WTC11 (cell line): ENCODE results near the gene HCFC1. TPM values are rescaled to one million over a fixed set of nuclear protein-coding genes. Genes with fewer than 3 reads are reported as not detected.

Experiments
- ATAC-seq: fragments of 200-7000 bp; cut with Tn5 transposase; 2 replicates; pipeline ENCODE4 v1.10.0; 2021; ENCODE audit warnings: mild to moderate bottlenecking, moderate library complexity
- CTCF ChIA-PET: fragments of 300-600 bp; sonication (Branson Sonifier 250); formaldehyde crosslinking; loops from one replicate; lab custom pipeline; 2021; ENCODE audit warnings: antibody characterized with exemption; lab: Charles Lee
- POLR2A ChIA-PET: fragments of 350-600 bp; sonication (Branson Sonifier 250); formaldehyde crosslinking; loops from one replicate; lab custom pipeline; 2021; ENCODE audit warnings: antibody characterized with exemption; lab: Charles Lee
- DNase-seq: peaks from one replicate; pipeline ENCODE4 v3.0.0; 2021; ENCODE audit warnings: low spot score
- H3K27ac Mint-ChIP-seq: 2 replicates; pipeline ENCODE4 v1.8.0; 2021; ENCODE audit warnings: mixed read lengths
- H3K27me3 Mint-ChIP-seq: 2 replicates; pipeline ENCODE4 v1.8.0; 2021; ENCODE audit warnings: low read depth, mild to moderate bottlenecking, moderate library complexity, mixed read lengths
- H3K36me3 Mint-ChIP-seq: 2 replicates; pipeline ENCODE4 v1.8.0; 2021; ENCODE audit warnings: mixed read lengths
- H3K4me1 Mint-ChIP-seq: 2 replicates; pipeline ENCODE4 v1.8.0; 2022; ENCODE audit warnings: mixed read lengths
- H3K4me3 Mint-ChIP-seq: 2 replicates; pipeline ENCODE4 v1.8.0; 2021; ENCODE audit warnings: mild to moderate bottlenecking, moderate library complexity, mixed read lengths
- H3K9me3 Mint-ChIP-seq: 2 replicates; pipeline ENCODE4 v1.8.0; 2021; ENCODE audit warnings: mixed read lengths
- ATF2 ChIP-seq: sonication (generic); formaldehyde crosslinking; IDR thresholded peaks from 2 replicates; pipeline ENCODE4 v1.8.1; 2022; ENCODE audit warnings: low read depth, missing genetic modification reagents, borderline replicate concordance
- E2F1 ChIP-seq: sonication (generic); formaldehyde crosslinking; IDR thresholded peaks from 2 replicates; pipeline ENCODE4 v1.8.0; 2022; ENCODE audit warnings: mild to moderate bottlenecking, missing genetic modification reagents
- ELF4 ChIP-seq: sonication (generic); formaldehyde crosslinking; IDR thresholded peaks from 2 replicates; pipeline ENCODE4 v1.8.1; 2022; ENCODE audit warnings: low read depth, mild to moderate bottlenecking, moderate library complexity, missing genetic modification reagents
- JAZF1 ChIP-seq: fragments of 250-450 bp; sonication (Bioruptor Pico); IDR thresholded peaks from 2 replicates; pipeline ENCODE4 v1.9.0; 2021; ENCODE audit warnings: moderate library complexity, mild to moderate bottlenecking, inconsistent platforms
- JUN ChIP-seq: sonication (generic); formaldehyde crosslinking; IDR thresholded peaks from 2 replicates; pipeline ENCODE4 v1.8.0; 2023; ENCODE audit warnings: mild to moderate bottlenecking, missing genetic modification reagents
- MXD4 ChIP-seq: fragments of 250-450 bp; sonication (Bioruptor Pico); IDR thresholded peaks from 2 replicates; pipeline ENCODE4 v1.8.0; 2021; ENCODE audit warnings: mild to moderate bottlenecking, moderate library complexity, borderline replicate concordance
- NFATC4 ChIP-seq: fragments of 250-450 bp; sonication (Bioruptor Pico); IDR thresholded peaks from 2 replicates; pipeline ENCODE4 v1.9.0; 2021; ENCODE audit warnings: mild to moderate bottlenecking
- NR1H2 ChIP-seq: sonication (generic); formaldehyde crosslinking; IDR thresholded peaks from 2 replicates; pipeline ENCODE4 v1.9.0; 2021; ENCODE audit warnings: mild to moderate bottlenecking, moderate library complexity, missing genetic modification reagents
- NR2C2 ChIP-seq: sonication (generic); formaldehyde crosslinking; IDR thresholded peaks from 2 replicates; pipeline ENCODE4 v1.8.0; 2022; ENCODE audit warnings: mild to moderate bottlenecking, missing genetic modification reagents
- RELA ChIP-seq: sonication (generic); formaldehyde crosslinking; IDR thresholded peaks from 2 replicates; pipeline ENCODE4 v1.8.1; 2022; ENCODE audit warnings: missing genetic modification reagents, mild to moderate bottlenecking, borderline replicate concordance
- SP1 ChIP-seq: sonication (generic); formaldehyde crosslinking; conservative IDR thresholded peaks from 2 replicates; pipeline ENCODE4 v1.8.1; 2022; ENCODE audit warnings: missing genetic modification reagents
- ZBTB43 ChIP-seq: sonication (generic); formaldehyde crosslinking; IDR thresholded peaks from 2 replicates; pipeline ENCODE4 v1.8.1; 2023; ENCODE audit warnings: mild to moderate bottlenecking, missing genetic modification reagents
- ZNF219 ChIP-seq: sonication (generic); formaldehyde crosslinking; IDR thresholded peaks from 2 replicates; pipeline ENCODE4 v1.8.0; 2023; ENCODE audit warnings: missing genetic modification reagents, mild to moderate bottlenecking, borderline replicate concordance
- ZNF425 ChIP-seq: fragments of 250-450 bp; sonication (Bioruptor Pico); conservative IDR thresholded peaks from 2 replicates; pipeline ENCODE4 v1.9.0; 2021; ENCODE audit warnings: mild to moderate bottlenecking
- total RNA-seq: library from RNA; stranded (reverse); gene quantifications from 3 replicates; pipeline ENCODE4 v1.2.3, GENCODE V29; 2021
- TF ChIP-seq, protein P1 (sequence below): fragments of 200-600 bp; IDR thresholded peaks from 2 replicates; pipeline ENCODE4 v1.8.0; 2022; ENCODE audit warnings: antibody characterized with exemption
- TF ChIP-seq, protein P2 (sequence below): sonication (generic); formaldehyde crosslinking; conservative IDR thresholded peaks from 2 replicates; pipeline ENCODE4 v1.8.1; 2022; ENCODE audit warnings: mild to moderate bottlenecking, missing genetic modification reagents
- TF ChIP-seq, protein P3 (sequence below): fragments of 250-450 bp; sonication (Bioruptor Pico); IDR thresholded peaks from 2 replicates; pipeline ENCODE4 v1.9.0; 2021; ENCODE audit warnings: mild to moderate bottlenecking
- TF ChIP-seq, protein P4 (sequence below): sonication (generic); formaldehyde crosslinking; IDR thresholded peaks from 2 replicates; pipeline ENCODE4 v1.8.1; 2023; ENCODE audit warnings: mild to moderate bottlenecking, missing genetic modification reagents, moderate library complexity
- TF ChIP-seq, protein P5 (sequence below): sonication (generic); formaldehyde crosslinking; IDR thresholded peaks from 2 replicates; pipeline ENCODE4 v1.8.1; 2022; ENCODE audit warnings: low read depth, mild to moderate bottlenecking, moderate library complexity, missing genetic modification reagents, borderline replicate concordance

HCFC1 gene
- total RNA-seq, 1 experiment from 2014 or later = 130 TPM

- ChIA-PET CTCF (interaction anchor here (1.5 to 2.3 kb wide), 3 partner anchors 11 to 103 kb away, joined by 3 to 15 read pairs (median 4); no protein-coding TSS in a partner anchor), POLR2A (no interaction called here)
- no peak overlapping the region for H3K4me3 Mint-ChIP-seq
- DNase-seq = no peak
- H3K27ac Mint-ChIP-seq = no peak overlapping the region
- no peak for ATAC-seq
- no peak for TF ChIP-seq ZNF219 (CRISPR knock-in tag)
- peaks cover 23% of the 10 kb centered on the region for H3K4me1 Mint-ChIP-seq
- H3K27me3 Mint-ChIP-seq = no peaks in the 10 kb centered on the region
- no peaks in the 10 kb centered on the region for H3K9me3 Mint-ChIP-seq
- peaks cover 13% of the 10 kb centered on the region for H3K36me3 Mint-ChIP-seq
Observed at GRCh38 chrX:153921511-153922446, 49.8 kb downstream of the HCFC1 start.

DNA sequence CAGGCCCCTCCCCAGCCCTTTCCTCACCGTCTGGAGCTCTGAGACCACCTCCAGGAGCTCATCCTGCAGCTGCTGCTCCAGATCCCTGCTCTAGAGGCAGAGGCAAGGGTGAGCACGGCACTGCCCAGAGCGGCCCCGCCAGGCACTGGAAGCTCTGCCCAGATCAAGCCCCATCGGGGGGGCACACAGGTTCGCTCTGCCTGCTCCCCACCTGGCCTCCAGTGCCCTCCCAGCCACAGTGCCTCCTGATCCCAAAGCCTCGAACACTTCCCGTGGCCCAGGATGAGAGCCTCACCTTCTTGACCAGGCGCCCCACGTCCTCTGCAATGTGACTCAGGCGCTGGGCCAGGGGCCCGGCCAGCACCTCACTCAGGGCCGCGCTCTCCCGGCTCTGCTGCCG, 50.5 kb downstream of the HCFC1 start:
- no peak for ATAC-seq
- Mint-ChIP-seq H3K4me3 (no peak overlapping the region), H3K27me3 (no peaks in the 10 kb centered on the region), H3K4me1 (peaks cover 23% of the 10 kb centered on the region), H3K9me3 (no peaks in the 10 kb centered on the region), H3K27ac (no peak overlapping the region), H3K36me3 (peaks cover 17% of the 10 kb centered on the region)
- POLR2A ChIA-PET = no interaction called here
- CTCF ChIA-PET = interaction anchor here (1.6 kb wide), 1 partner anchor 34 kb away, joined by 4 read pairs; no protein-coding TSS in a partner anchor
- TF ChIP-seq, protein P1, sequence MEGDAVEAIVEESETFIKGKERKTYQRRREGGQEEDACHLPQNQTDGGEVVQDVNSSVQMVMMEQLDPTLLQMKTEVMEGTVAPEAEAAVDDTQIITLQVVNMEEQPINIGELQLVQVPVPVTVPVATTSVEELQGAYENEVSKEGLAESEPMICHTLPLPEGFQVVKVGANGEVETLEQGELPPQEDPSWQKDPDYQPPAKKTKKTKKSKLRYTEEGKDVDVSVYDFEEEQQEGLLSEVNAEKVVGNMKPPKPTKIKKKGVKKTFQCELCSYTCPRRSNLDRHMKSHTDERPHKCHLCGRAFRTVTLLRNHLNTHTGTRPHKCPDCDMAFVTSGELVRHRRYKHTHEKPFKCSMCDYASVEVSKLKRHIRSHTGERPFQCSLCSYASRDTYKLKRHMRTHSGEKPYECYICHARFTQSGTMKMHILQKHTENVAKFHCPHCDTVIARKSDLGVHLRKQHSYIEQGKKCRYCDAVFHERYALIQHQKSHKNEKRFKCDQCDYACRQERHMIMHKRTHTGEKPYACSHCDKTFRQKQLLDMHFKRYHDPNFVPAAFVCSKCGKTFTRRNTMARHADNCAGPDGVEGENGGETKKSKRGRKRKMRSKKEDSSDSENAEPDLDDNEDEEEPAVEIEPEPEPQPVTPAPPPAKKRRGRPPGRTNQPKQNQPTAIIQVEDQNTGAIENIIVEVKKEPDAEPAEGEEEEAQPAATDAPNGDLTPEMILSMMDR = no peak
- TF ChIP-seq ELF4 (CRISPR knock-in tag) (no peak), E2F1 (CRISPR knock-in tag) (no peak)
- DNase-seq = no peak

DNA sequence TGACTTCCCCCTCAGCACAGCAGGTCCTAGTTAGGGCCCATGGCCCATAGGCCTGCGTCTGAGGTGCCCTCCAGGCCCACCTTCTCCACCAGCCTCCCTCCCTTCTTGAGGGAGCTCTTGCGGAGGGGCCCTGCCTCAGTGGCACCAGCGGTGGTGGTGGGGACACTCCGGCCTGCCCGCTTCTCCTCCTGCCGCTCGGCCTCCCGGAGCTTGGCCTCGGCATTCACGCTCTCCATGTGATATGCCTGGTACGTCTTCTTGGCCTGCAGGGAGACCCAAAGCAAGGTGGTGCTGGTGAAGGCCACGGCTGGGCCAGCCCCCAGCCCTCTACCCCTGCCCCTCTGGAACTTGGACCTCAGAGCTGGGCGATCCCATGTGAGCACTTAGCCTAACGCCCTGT, 51.1 kb downstream of the HCFC1 start:
- CTCF ChIA-PET = interaction anchor here (1.6 kb wide), 1 partner anchor 33 kb away, joined by 4 read pairs; no protein-coding TSS in a partner anchor

More for the DNA sequence above, 51.1 kb downstream of the HCFC1 start:
- TF ChIP-seq NR1H2 (CRISPR knock-in tag) (no peak), SP1 (CRISPR knock-in tag) (no peak), MXD4 (CRISPR knock-in tag) (no peak), JAZF1 (CRISPR knock-in tag) (no peak), NR2C2 (no peak), ZNF425 (no peak), JUN (CRISPR knock-in tag) (no peak), ZNF219 (CRISPR knock-in tag) (no peak), ATF2 (CRISPR knock-in tag) (no peak), RELA (no peak), NFATC4 (CRISPR knock-in tag) (no peak), ZBTB43 (CRISPR knock-in tag) (no peak)
- TF ChIP-seq, protein P2, sequence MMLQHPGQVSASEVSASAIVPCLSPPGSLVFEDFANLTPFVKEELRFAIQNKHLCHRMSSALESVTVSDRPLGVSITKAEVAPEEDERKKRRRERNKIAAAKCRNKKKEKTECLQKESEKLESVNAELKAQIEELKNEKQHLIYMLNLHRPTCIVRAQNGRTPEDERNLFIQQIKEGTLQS (CRISPR knock-in tag) = no peak
- TF ChIP-seq, protein P3, sequence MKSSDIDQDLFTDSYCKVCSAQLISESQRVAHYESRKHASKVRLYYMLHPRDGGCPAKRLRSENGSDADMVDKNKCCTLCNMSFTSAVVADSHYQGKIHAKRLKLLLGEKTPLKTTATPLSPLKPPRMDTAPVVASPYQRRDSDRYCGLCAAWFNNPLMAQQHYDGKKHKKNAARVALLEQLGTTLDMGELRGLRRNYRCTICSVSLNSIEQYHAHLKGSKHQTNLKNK (CRISPR knock-in tag) = no peak
- TF ChIP-seq, protein P4, sequence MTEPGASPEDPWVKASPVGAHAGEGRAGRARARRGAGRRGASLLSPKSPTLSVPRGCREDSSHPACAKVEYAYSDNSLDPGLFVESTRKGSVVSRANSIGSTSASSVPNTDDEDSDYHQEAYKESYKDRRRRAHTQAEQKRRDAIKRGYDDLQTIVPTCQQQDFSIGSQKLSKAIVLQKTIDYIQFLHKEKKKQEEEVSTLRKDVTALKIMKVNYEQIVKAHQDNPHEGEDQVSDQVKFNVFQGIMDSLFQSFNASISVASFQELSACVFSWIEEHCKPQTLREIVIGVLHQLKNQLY (CRISPR knock-in tag) = no peak
- TF ChIP-seq, protein P5, sequence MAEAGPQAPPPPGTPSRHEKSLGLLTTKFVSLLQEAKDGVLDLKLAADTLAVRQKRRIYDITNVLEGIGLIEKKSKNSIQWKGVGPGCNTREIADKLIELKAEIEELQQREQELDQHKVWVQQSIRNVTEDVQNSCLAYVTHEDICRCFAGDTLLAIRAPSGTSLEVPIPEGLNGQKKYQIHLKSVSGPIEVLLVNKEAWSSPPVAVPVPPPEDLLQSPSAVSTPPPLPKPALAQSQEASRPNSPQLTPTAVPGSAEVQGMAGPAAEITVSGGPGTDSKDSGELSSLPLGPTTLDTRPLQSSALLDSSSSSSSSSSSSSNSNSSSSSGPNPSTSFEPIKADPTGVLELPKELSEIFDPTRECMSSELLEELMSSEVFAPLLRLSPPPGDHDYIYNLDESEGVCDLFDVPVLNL (CRISPR knock-in tag) = no peak
- TF ChIP-seq, all 79 proteins: peak for 0
- no peaks in the 10 kb centered on the region for H3K9me3 Mint-ChIP-seq
- H3K4me1 Mint-ChIP-seq = peaks cover 21% of the 10 kb centered on the region
- ATAC-seq = no peak
- no peaks in the 10 kb centered on the region for H3K27me3 Mint-ChIP-seq
- H3K27ac Mint-ChIP-seq = no peak overlapping the region
- no peak overlapping the region for H3K4me3 Mint-ChIP-seq
- POLR2A ChIA-PET = no interaction called here
- DNase-seq = no peak
- peaks cover 22% of the 10 kb centered on the region for H3K36me3 Mint-ChIP-seq
